OCI-LY7 (cell line): ENCODE results near the gene WNT9B. TPM values are rescaled to one million over a fixed set of nuclear protein-coding genes. Genes with fewer than 3 reads are reported as not detected.

Source experiments
- BruUV-seq: library from RNA; stranded (reverse); fragments of 400-500 nt; replicated peaks from 2 replicates; lab custom pipeline; 2021; lab: Mats Ljungman, UMichigan
- CTCF ChIA-PET: fragments of 300-600 bp; sonication (Branson Sonifier 250); formaldehyde crosslinking; loops from one replicate; lab custom pipeline; 2022; ENCODE audit warnings: antibody characterized with exemption; ENCODE audit not compliant: unreplicated experiment; lab: Charles Lee
- POLR2A ChIA-PET: fragments of 300-600 bp; sonication (Branson Sonifier 250); formaldehyde crosslinking; loops from one replicate; lab custom pipeline; 2022; ENCODE audit warnings: antibody characterized with exemption; lab: Charles Lee
- DNase-seq: peaks from one replicate; pipeline ENCODE4 v3.0.0-alpha.2; 2015; ENCODE audit warnings: low spot score
- H2AFZ ChIP-seq: fragments of 200-600 bp; sonication (generic), shearing (Covaris generic); 2 replicates; pipeline ENCODE4 v1.6.1; 2014; ENCODE audit warnings: mild to moderate bottlenecking, antibody characterized with exemption, low read length, moderate library complexity
- H3K27ac ChIP-seq: fragments of 200-600 bp; sonication (generic); 2 replicates; pipeline ENCODE4 v1.5.1; 2014; ENCODE audit warnings: mixed run types, low read depth, mild to moderate bottlenecking, moderate library complexity, low read length, inconsistent platforms; ENCODE audit not compliant: poor library complexity, severe bottlenecking
- H3K36me3 ChIP-seq: fragments of 200-600 bp; sonication (generic); 2 replicates; pipeline ENCODE4 v1.6.1; 2014; ENCODE audit warnings: mild to moderate bottlenecking, antibody characterized with exemption, low read length, moderate library complexity, mixed read lengths; ENCODE audit not compliant: insufficient read depth
- H3K4me1 ChIP-seq: fragments of 200-600 bp; sonication (generic); 2 replicates; pipeline ENCODE4 v1.5.1; 2014; ENCODE audit warnings: mild to moderate bottlenecking, low read length; ENCODE audit not compliant: insufficient read depth, poor library complexity, severe bottlenecking
- H3K4me2 ChIP-seq: fragments of 200-600 bp; sonication (generic); 2 replicates; pipeline ENCODE4 v1.6.1; 2014; ENCODE audit warnings: mild to moderate bottlenecking, low read length
- H3K4me3 ChIP-seq: fragments of 200-600 bp; sonication (generic); 2 replicates; pipeline ENCODE4 v1.5.1; 2014; ENCODE audit warnings: mild to moderate bottlenecking, low read depth, low read length; ENCODE audit not compliant: poor library complexity, severe bottlenecking
- H3K79me2 ChIP-seq: fragments of 200-600 bp; sonication (generic); 2 replicates; pipeline ENCODE4 v1.6.1; 2016; ENCODE audit warnings: low read depth, mild to moderate bottlenecking, low read length, moderate library complexity, mixed read lengths; ENCODE audit not compliant: insufficient read depth
- H3K9me2 ChIP-seq: fragments of 200-600 bp; sonication (generic); 2 replicates; pipeline ENCODE4 v1.6.1; 2016; ENCODE audit warnings: mild to moderate bottlenecking, low read length, mixed read lengths; ENCODE audit not compliant: insufficient read depth
- H3K9me3 ChIP-seq: fragments of 200-600 bp; sonication (generic); 2 replicates; pipeline ENCODE4 v1.6.1; 2014; ENCODE audit warnings: mild to moderate bottlenecking, mixed run types, low read length, mixed read lengths
- H4K20me1 ChIP-seq: fragments of 200-600 bp; sonication (generic); 2 replicates; pipeline ENCODE4 v1.6.1; 2014; ENCODE audit warnings: mild to moderate bottlenecking, antibody characterized with exemption, low read length, moderate library complexity, mixed read lengths; ENCODE audit not compliant: insufficient read depth
- CTCF ChIP-seq: fragments of 200-600 bp; sonication (generic); conservative IDR thresholded peaks from 2 replicates; pipeline ENCODE4 v1.5.1; 2014; ENCODE audit warnings: mild to moderate bottlenecking, antibody characterized with exemption, low read length, moderate library complexity, mixed read lengths
- EZH2phosphoT487 ChIP-seq: fragments of 200-600 bp; sonication (generic); IDR thresholded peaks from 2 replicates; pipeline ENCODE4 v1.6.1; 2018; ENCODE audit warnings: low read depth, borderline replicate concordance, mild to moderate bottlenecking, mixed run types, antibody characterized with exemption, low read length, moderate library complexity, mixed read lengths
- intact Hi-C: fragments of 100-400 bp; cut with micrococcal nuclease; formaldehyde crosslinking; loops from one replicate; pipeline ENCODE4 v1.10.0; 2022; ENCODE audit not compliant: unreplicated experiment
- total RNA-seq, 2 experiments: library from RNA; depleted of rRNA in 1 of 2; stranded (reverse); fragments of >200 nt in 1 of 2; shearing (Covaris generic) in 1 of 2; gene quantifications; 2 replicates each; pipeline ENCODE4 v1.2.3, GENCODE V29; 2014 to 2022

WNT9B gene
- total RNA-seq, 2 experiments from 2014 or later: not detected

DNA sequence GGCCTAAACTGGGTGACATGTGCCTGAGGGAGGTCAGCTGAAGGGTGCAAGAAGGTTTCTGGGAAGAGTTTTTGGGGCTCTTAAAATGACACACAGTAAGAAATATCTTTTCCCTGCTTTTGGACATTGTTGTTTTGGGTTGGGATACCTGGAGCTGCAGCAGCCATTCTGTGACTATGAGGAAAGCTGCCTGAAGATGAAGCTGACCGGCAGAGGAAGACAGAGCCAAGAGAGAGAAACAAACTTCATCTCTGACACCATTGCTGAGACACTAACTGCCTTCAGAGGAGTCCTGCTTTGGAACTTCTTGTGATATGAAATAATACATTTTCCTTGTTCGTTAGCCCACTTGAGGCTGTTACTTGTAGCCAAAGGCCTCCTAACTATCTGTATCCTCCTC lies 24.1 kb upstream of the WNT9B start:
- no peak for TF ChIP-seq EZH2phosphoT487
- no peak for TF ChIP-seq CTCF
- Histone ChIP-seq H3K4me3 (no peak overlapping the region), H4K20me1 (no peaks in the 10 kb centered on the region), H3K27ac (no peak overlapping the region), H3K9me3 (no peaks in the 10 kb centered on the region), H3K79me2 (no peaks in the 10 kb centered on the region), H2AFZ (no peak overlapping the region), H3K4me1 (peaks cover 20% of the 10 kb centered on the region), H3K4me2 (no peak overlapping the region), H3K36me3 (no peaks in the 10 kb centered on the region), H3K9me2 (no peaks in the 10 kb centered on the region)
- POLR2A ChIA-PET: no interaction called here
- BruUV-seq: no TSS peak
- CTCF ChIA-PET: interaction anchor here (0.6 kb wide), 1 partner anchor 8 kb away, joined by 6 read pairs; no protein-coding TSS in a partner anchor
- intact Hi-C loops: no loop called here
- DNase-seq: no peak

DNA sequence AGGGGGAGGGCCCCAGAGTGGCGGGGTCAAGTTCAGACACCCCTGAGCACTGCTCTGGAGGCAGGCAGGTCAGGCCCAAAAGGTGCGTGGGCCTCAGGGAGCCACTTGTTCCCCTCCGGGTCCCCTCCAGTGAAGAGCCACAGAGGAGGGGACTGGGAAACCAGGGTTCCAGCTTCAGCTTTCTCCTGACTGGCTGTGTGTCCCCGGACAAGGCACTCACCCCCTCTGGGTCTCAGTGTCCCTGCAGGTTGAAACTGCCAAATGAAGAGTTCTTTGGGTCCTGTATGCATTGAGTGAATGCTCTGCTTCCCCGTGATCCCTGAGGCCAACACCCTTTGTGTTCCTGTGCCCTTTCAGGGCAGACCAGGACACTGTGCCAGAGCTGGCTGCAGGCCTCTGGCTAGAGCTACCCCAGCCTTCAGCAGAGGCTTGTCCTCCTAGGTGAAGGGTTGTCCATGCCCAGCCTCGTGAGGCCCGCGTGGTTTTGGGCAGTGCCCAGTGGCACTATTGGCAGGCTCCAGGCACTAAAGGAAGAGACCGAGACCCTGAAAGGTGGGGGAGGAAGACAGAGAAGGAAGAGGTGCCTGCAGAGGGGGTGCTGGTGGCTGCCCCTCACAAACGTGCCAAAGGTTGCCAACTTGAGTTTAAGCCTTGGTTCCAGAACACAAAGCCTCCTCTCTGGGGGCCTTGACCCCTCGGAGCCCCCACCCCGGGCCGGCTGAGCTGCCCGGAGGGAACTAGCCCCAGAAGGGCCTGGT lies 19.6 kb upstream of the WNT9B start:
- Histone ChIP-seq H2AFZ (no peak overlapping the region), H3K4me1 (peaks cover 24% of the 10 kb centered on the region), H3K9me2 (no peaks in the 10 kb centered on the region), H3K36me3 (no peaks in the 10 kb centered on the region), H3K79me2 (no peaks in the 10 kb centered on the region), H3K4me2 (no peak overlapping the region), H3K27ac (no peak overlapping the region), H3K4me3 (no peak overlapping the region), H4K20me1 (no peaks in the 10 kb centered on the region), H3K9me3 (no peaks in the 10 kb centered on the region)
- intact Hi-C loops: no loop called here
- BruUV-seq: no TSS peak
- TF ChIP-seq EZH2phosphoT487: no peak
- TF ChIP-seq CTCF: no peak
- POLR2A ChIA-PET: no interaction called here
- CTCF ChIA-PET: no interaction called here
- no peak for DNase-seq

GRCh38 chr17:46832331-46832821 lies 19.0 kb upstream of the WNT9B start:
- H3K27ac ChIP-seq: no peak overlapping the region
- H3K79me2 ChIP-seq: no peaks in the 10 kb centered on the region
- H3K4me2 ChIP-seq: no peak overlapping the region
- TF ChIP-seq EZH2phosphoT487 (no peak), CTCF (no peak)
- H3K36me3 ChIP-seq: no peaks in the 10 kb centered on the region
- intact Hi-C loops: no loop called here
- no peaks in the 10 kb centered on the region for H3K9me3 ChIP-seq
- H2AFZ ChIP-seq: no peak overlapping the region
- CTCF ChIA-PET: no interaction called here
- BruUV-seq: no TSS peak
- no peak for DNase-seq
- POLR2A ChIA-PET: no interaction called here
- no peaks in the 10 kb centered on the region for H3K9me2 ChIP-seq
- H4K20me1 ChIP-seq: no peaks in the 10 kb centered on the region
- H3K4me1 ChIP-seq: peaks cover 24% of the 10 kb centered on the region
- no peak overlapping the region for H3K4me3 ChIP-seq
